Measurements from ENCODE around the gene NELFCD. TPM values are rescaled to one million over a fixed set of nuclear protein-coding genes. Genes with fewer than 3 reads are reported as not detected.
A peak's percentile ranks its signal among the peaks of the same experiment; 100 is the strongest.

The NELFCD gene
- polyA plus RNA-seq, 4 donors, result 29.5 to 74.2 (median 44.8) TPM

DNA sequence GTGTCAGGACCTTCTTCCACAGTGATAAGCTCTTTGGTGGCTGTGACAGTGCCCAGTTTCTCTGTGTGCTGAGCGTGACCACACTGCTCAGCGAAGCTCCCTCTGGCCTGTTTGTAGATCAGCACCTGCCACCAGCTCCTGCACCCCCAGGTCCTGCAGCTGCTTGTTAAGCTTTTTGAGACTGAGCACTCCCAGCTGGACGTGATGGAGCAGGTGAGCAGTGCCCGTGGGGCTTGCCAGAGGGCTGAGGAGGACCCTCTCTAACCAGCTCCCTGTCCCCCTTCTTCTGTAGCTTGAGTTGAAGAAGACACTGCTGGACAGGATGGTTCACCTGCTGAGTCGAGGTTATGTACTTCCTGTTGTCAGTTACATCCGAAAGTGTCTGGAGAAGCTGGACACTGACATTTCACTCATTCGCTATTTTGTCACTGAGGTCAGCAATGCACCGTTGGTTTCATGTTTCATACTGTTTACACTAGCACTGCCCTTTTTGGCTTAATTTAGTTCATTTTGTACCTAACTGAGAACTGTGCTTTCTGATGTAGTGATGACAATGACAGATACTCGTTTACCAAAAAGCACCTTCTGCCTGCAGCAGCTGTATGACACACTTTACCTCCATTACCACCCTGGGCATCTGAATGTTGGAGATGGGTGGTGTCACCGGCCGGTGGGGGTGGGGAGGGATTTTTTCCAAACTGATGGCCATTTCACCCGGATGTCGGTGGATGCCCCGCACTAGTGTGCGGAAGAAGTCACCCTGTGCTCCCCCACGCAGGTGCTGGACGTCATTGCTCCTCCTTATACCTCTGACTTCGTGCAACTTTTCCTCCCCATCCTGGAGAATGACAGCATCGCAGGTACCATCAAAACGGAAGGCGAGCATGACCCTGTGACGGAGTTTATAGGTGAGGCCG is 12.5 kb downstream of the NELFCD start:
- H3K27me3 ChIP-seq (ENCODE audit: control insufficient read depth in 3 of 3, insufficient read depth in 3 of 3, low read length in 3 of 3), result no peaks in the 10 kb centered on the region
- H3K9me3 ChIP-seq (ENCODE audit: control insufficient read depth in 2 of 2, insufficient read depth in 1 of 2, low read depth in 1 of 2, low read length in 1 of 2), result no peaks in the 10 kb centered on the region
- no peak for DNase-seq
- H3K4me1 ChIP-seq (ENCODE audit: control insufficient read depth in 3 of 3, insufficient read depth in 2 of 3, low read depth in 1 of 3, low read length in 2 of 3), result no peaks in the 10 kb centered on the region
- H3K4me3 ChIP-seq (ENCODE audit: low read depth in 1 of 3, low read length in 3 of 3), result no peak overlapping the region
- WGBS, 3 donors, result 85 to 87% (median 86%) methylated on average over 23 of the region's 23 CpGs
- no peak for FAIRE-seq
- peaks cover 28 to 71% (median 42%) of the 10 kb centered on the region in 3 donors for H3K36me3 ChIP-seq (ENCODE audit: control insufficient read depth in 3 of 3, insufficient read depth in 2 of 3, low read depth in 1 of 3, low read length in 3 of 3)
- peak overlapping the region in 1 of 3 donors; percentile 42 for H3K27ac ChIP-seq (ENCODE audit: low read depth in 1 of 3, low read length in 2 of 3)

- DNase-seq, result no peak
Measured at GRCh38 chr20:58994390-58995159, 13.5 kb downstream of the NELFCD start.

GRCh38 chr20:58995461-58996225 is 14.6 kb downstream of the NELFCD start:
- Histone ChIP-seq H3K4me3 (ENCODE audit: low read depth in 1 of 3, low read length in 3 of 3) (no peak overlapping the region), H3K4me1 (ENCODE audit: control insufficient read depth in 3 of 3, insufficient read depth in 2 of 3, low read depth in 1 of 3, low read length in 2 of 3) (no peaks in the 10 kb centered on the region), H3K9me3 (ENCODE audit: control insufficient read depth in 2 of 2, insufficient read depth in 1 of 2, low read depth in 1 of 2, low read length in 1 of 2) (no peaks in the 10 kb centered on the region), H3K27me3 (ENCODE audit: control insufficient read depth in 3 of 3, insufficient read depth in 3 of 3, low read length in 3 of 3) (no peaks in the 10 kb centered on the region), H3K36me3 (ENCODE audit: control insufficient read depth in 3 of 3, insufficient read depth in 2 of 3, low read depth in 1 of 3, low read length in 3 of 3) (peaks cover 20 to 71% (median 43%) of the 10 kb centered on the region in 3 donors), H3K27ac (ENCODE audit: low read depth in 1 of 3, low read length in 2 of 3) (peak overlapping the region in 1 of 3 donors; percentile 15)
- 77 to 82% (median 78%) methylated on average over 18 of the region's 18 CpGs for WGBS, 3 donors
- FAIRE-seq (no peak), DNase-seq (peak in 1 of 2 donors; percentile 32)

More at GRCh38 chr20:58994390-58995159, 13.5 kb downstream of the NELFCD start:
- Histone ChIP-seq H3K27ac (ENCODE audit: low read depth in 1 of 3, low read length in 2 of 3) (no peak overlapping the region), H3K36me3 (ENCODE audit: control insufficient read depth in 3 of 3, insufficient read depth in 2 of 3, low read depth in 1 of 3, low read length in 3 of 3) (peaks cover 21 to 71% (median 45%) of the 10 kb centered on the region in 3 donors), H3K4me1 (ENCODE audit: control insufficient read depth in 3 of 3, insufficient read depth in 2 of 3, low read depth in 1 of 3, low read length in 2 of 3) (no peaks in the 10 kb centered on the region), H3K9me3 (ENCODE audit: control insufficient read depth in 2 of 2, insufficient read depth in 1 of 2, low read depth in 1 of 2, low read length in 1 of 2) (no peaks in the 10 kb centered on the region), H3K27me3 (ENCODE audit: control insufficient read depth in 3 of 3, insufficient read depth in 3 of 3, low read length in 3 of 3) (no peaks in the 10 kb centered on the region), H3K4me3 (ENCODE audit: low read depth in 1 of 3, low read length in 3 of 3) (no peak overlapping the region)
- no peak for FAIRE-seq
- WGBS, 3 donors, result 84 to 91% (median 88%) methylated on average over 17 of the region's 17 CpGs

DNA sequence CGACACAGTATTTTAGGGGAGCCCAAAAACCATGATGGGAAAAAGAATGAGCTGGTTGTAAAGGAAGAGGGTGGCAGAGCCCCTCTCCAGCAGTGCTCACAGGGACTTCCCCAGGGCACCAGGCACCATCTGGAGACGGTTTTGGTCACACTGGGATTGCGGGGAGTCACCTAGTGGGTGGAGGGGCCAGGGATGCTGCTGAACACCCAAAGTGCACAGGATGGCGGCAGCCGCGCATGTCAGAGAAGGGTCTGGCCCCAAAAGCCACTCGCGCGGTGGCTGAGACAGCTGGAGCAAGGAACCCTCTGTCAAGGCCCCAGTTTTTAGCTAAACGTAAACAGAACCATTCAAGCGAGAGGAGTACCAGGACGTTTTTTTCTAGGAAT is 15.2 kb downstream of the NELFCD start:
- no peak for DNase-seq
- 89 to 93% (median 91%) methylated on average over 12 of the region's 12 CpGs for WGBS, 3 donors

DNA sequence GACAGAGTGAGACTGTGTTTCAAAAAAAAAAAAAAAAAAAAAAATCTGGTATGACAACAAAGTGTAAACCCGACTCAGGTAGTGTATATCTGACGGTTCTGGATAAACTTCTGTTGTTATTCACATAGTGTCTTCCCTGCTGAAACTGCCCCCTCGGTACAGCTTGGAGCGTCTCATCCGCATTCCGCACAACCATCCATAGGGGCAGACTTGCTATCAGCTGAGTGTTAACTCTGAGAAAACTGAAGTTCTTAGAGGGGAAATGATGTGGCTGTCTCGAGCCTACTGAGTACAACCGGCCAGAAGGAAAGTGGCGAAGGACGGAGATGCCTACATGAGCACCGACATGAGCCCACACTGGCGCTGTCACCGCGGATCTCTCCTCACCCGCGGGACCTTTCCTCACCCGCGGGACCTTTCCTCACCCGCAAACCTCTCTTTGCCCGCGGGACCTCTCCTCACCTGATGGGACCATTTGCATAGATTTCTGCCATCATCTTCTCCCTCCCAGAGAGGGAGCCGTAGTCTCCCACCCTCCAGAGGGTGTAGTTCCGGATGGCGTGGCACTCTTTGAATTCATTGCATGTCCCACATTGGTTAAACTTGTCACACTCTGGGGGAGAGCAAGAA is 16.2 kb downstream of the NELFCD start:
- no peak overlapping the region for H3K27ac ChIP-seq (ENCODE audit: low read depth in 1 of 3, low read length in 2 of 3)
- 95 to 97% (median 96%) methylated on average over 24 of the region's 24 CpGs for WGBS, 3 donors

More for the DNA sequence above, 15.2 kb downstream of the NELFCD start:
- no peaks in the 10 kb centered on the region for H3K9me3 ChIP-seq (ENCODE audit: control insufficient read depth in 2 of 2, insufficient read depth in 1 of 2, low read depth in 1 of 2, low read length in 1 of 2)
- no peak overlapping the region for H3K4me3 ChIP-seq (ENCODE audit: low read depth in 1 of 3, low read length in 3 of 3)
- H3K27ac ChIP-seq (ENCODE audit: low read depth in 1 of 3, low read length in 2 of 3), result no peak overlapping the region
- H3K4me1 ChIP-seq (ENCODE audit: control insufficient read depth in 3 of 3, insufficient read depth in 2 of 3, low read depth in 1 of 3, low read length in 2 of 3), result no peaks in the 10 kb centered on the region
- no peaks in the 10 kb centered on the region for H3K27me3 ChIP-seq (ENCODE audit: control insufficient read depth in 3 of 3, insufficient read depth in 3 of 3, low read length in 3 of 3)
- FAIRE-seq, result no peak
- peaks cover 20 to 71% (median 38%) of the 10 kb centered on the region in 3 donors for H3K36me3 ChIP-seq (ENCODE audit: control insufficient read depth in 3 of 3, insufficient read depth in 2 of 3, low read depth in 1 of 3, low read length in 3 of 3)

DNA sequence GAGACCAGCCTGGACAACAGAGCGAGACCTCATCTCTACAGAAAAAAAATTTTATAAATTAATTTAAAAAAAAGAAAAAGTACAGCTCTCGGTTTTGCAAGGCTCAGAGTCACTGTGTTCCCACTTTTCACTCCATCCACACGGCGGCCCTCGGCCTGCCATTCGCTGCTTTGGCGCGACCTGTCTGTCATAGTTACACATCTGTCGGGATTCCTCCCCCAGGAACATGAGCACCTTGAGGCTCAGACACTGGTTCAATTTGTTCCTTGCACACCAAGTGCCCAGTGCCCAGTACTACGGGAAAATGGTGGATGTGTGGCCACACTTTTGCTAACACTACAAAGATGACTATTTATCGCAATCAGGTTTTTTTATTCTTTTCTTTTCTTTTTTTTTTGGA is 17.6 kb downstream of the NELFCD start:
- Histone ChIP-seq H3K4me1 (ENCODE audit: control insufficient read depth in 3 of 3, insufficient read depth in 2 of 3, low read depth in 1 of 3, low read length in 2 of 3) (no peaks in the 10 kb centered on the region), H3K4me3 (ENCODE audit: low read depth in 1 of 3, low read length in 3 of 3) (no peak overlapping the region), H3K9me3 (ENCODE audit: control insufficient read depth in 2 of 2, insufficient read depth in 1 of 2, low read depth in 1 of 2, low read length in 1 of 2) (no peaks in the 10 kb centered on the region), H3K27ac (ENCODE audit: low read depth in 1 of 3, low read length in 2 of 3) (no peak overlapping the region), H3K27me3 (ENCODE audit: control insufficient read depth in 3 of 3, insufficient read depth in 3 of 3, low read length in 3 of 3) (no peaks in the 10 kb centered on the region), H3K36me3 (ENCODE audit: control insufficient read depth in 3 of 3, insufficient read depth in 2 of 3, low read depth in 1 of 3, low read length in 3 of 3) (peaks cover 16 to 81% (median 32%) of the 10 kb centered on the region in 3 donors)
- FAIRE-seq, result no peak
- DNase-seq, result no peak
- 92 to 93% (median 92%) methylated on average over 11 of the region's 11 CpGs for WGBS, 3 donors

More for the DNA sequence above, 16.2 kb downstream of the NELFCD start:
- DNase-seq (no peak), FAIRE-seq (no peak)
- Histone ChIP-seq H3K4me3 (ENCODE audit: low read depth in 1 of 3, low read length in 3 of 3) (no peak overlapping the region), H3K9me3 (ENCODE audit: control insufficient read depth in 2 of 2, insufficient read depth in 1 of 2, low read depth in 1 of 2, low read length in 1 of 2) (no peaks in the 10 kb centered on the region), H3K27me3 (ENCODE audit: control insufficient read depth in 3 of 3, insufficient read depth in 3 of 3, low read length in 3 of 3) (no peaks in the 10 kb centered on the region), H3K36me3 (ENCODE audit: control insufficient read depth in 3 of 3, insufficient read depth in 2 of 3, low read depth in 1 of 3, low read length in 3 of 3) (peaks cover 20 to 78% (median 38%) of the 10 kb centered on the region in 3 donors), H3K4me1 (ENCODE audit: control insufficient read depth in 3 of 3, insufficient read depth in 2 of 3, low read depth in 1 of 3, low read length in 2 of 3) (no peaks in the 10 kb centered on the region)

DNA sequence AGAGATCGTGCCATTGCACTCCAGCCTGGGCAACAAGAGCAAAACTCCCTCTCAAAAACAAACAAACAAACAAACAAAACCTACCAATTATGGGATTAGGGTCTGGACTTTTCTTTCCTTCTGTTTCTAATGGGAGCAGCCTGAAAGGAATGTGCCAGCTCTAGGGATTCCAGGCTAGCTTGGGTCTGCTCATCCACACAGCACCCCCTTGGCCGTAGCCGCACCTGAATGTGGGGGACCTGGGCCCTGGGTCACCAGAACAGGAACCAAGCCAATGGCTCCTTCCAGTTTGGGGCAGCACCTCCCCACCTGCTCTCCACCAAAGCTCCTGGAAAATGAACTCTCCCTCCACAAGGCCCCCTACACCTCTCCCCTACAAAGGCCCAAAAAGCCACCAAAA is 19.3 kb downstream of the NELFCD start:
- FAIRE-seq, result no peak
- Histone ChIP-seq H3K36me3 (ENCODE audit: control insufficient read depth in 3 of 3, insufficient read depth in 2 of 3, low read depth in 1 of 3, low read length in 3 of 3) (peaks cover 13 to 76% (median 32%) of the 10 kb centered on the region in 3 donors), H3K9me3 (ENCODE audit: control insufficient read depth in 2 of 2, insufficient read depth in 1 of 2, low read depth in 1 of 2, low read length in 1 of 2) (no peaks in the 10 kb centered on the region), H3K27me3 (ENCODE audit: control insufficient read depth in 3 of 3, insufficient read depth in 3 of 3, low read length in 3 of 3) (no peaks in the 10 kb centered on the region), H3K4me3 (ENCODE audit: low read depth in 1 of 3, low read length in 3 of 3) (no peak overlapping the region), H3K27ac (ENCODE audit: low read depth in 1 of 3, low read length in 2 of 3) (no peak overlapping the region), H3K4me1 (ENCODE audit: control insufficient read depth in 3 of 3, insufficient read depth in 2 of 3, low read depth in 1 of 3, low read length in 2 of 3) (peaks cover 2 to 8% (median 2%) of the 10 kb centered on the region in 3 donors)
- WGBS, 3 donors, result 64 to 83% (median 80%) methylated on average over 3 of the region's 3 CpGs
- no peak for DNase-seq

All from small intestine (tissue), 7 donors.